GM04504 (cell line): ENCODE results near the gene CTNNA2.

Source experiments
- DNase-seq: peaks from one replicate; pipeline ENCODE4 v3.0.0-alpha.2; 2012; ENCODE audit warnings: low read depth

The CTNNA2 gene

GRCh38 chr2:80482276-80482675 is 969.4 kb downstream of the CTNNA2 start:
- no peak for DNase-seq

GRCh38 chr2:80489717-80490116 is 976.9 kb downstream of the CTNNA2 start:
- peak; percentile 28 for DNase-seq

- DNase-seq: no peak
Measured at GRCh38 chr2:80490964-80491363, 978.1 kb downstream of the CTNNA2 start.

DNA sequence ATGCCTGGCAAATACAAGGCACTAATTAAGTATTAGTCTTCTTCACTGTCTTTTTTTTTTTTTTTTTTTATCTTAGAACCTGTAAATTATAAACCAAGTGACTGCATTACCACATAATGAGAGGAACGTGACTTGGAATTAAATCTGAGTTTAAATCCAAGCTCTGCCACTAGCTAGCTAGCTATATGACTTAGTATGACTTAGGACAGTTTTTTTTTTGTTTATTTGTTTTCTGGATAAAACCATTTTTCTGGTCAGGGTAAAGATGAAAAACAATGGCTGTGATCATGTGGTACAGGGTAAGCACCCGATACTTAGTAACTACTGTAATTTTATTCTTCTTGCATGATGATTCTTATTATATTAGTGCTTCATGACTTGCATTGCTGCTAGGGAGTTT is 983.5 kb downstream of the CTNNA2 start:
- no peak for DNase-seq

DNA sequence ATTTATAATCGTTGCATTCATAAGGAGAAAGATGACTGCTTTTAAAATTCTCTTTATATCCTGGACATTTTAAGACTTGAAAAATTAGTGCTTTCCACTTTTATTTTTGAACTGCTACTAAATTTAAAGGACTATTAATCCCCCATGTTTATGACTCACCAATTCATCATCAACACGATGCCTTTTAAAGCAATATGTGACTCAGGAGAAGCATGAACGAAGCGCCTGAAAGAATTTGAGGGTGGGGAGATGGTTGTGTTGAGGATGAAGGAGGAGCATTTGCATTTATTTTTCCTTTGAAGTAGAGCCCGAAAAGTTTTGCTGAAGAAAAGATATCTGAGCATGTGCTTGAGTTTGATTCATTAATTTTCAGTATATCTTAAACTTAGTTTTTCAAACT is 983.9 kb downstream of the CTNNA2 start:
- DNase-seq: peak; percentile 17

GRCh38 chr2:80499095-80499494 is 986.2 kb downstream of the CTNNA2 start:
- DNase-seq: peak; percentile 31

DNA sequence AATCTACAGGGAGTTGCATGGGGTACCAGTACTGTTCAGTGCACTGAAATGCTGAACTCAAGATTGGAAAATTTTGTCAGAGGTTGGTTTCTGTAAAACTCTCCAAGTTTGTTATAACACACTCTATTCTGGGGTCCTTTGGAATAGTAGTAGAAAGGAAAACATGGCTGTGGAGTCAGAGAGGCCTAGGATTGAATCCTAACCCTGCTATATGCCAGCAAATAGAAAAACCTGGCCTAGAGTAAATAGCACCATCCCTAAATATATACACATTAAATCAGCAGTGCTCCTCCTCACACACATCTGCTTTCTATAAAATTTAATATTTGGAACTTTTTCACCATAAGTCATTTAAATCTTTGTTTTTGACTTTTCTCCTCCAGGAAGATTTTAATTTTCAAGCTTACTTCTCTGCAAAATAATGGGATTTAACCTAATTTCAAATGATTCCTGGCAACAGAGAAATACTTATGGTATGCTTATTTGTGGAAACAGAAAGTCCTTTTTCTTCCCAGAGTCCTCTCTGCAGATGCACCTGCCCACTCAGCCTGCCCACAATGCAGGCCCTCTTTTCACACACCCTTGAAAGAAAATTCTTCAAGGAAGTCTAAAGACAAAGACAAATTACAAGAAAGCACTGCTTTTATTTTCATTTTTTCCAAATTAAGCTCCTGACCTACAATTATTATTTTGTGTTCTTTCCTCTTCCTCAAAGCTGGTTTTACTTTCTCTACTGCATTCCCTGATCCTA is 989.2 kb downstream of the CTNNA2 start:
- no peak for DNase-seq

DNA sequence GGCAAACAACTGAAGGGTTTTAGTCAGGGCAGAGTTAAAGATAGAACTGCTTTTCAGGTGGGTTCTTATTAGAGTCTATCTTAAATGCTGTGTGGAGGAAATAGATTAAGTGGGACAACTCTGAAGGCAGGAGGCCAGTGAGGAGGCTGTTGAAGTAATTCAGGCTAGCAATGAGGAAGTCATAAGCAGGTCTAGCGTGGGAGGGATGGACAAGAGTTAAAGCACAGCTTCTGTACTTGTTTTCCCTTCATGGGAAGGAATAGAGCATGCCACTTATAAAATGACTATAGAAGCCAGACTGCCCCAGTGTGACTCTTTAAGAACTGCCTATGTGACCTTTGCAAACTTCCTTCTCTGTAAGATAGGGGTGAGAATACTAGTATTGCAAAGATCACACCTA is 993.7 kb downstream of the CTNNA2 start:
- DNase-seq: no peak

DNA sequence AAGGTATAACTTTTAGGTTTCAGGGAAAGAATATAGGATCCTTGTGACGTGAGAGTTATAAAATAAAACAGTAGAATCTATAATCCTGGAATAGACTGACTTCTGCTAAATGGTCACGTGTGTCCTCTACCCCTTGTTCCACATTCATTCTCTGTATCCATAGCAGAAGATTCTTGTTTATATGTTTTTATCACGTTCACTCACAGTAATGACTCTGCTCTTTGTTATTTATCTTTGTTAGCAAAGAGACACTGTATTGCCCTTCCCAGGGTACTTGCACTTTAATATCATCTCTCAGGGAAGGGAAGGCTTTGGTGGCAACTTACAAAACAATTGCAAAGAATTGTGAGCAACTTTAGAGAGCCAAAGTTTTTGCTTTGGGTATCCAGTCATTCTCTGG is 997.9 kb downstream of the CTNNA2 start:
- DNase-seq: no peak

DNA sequence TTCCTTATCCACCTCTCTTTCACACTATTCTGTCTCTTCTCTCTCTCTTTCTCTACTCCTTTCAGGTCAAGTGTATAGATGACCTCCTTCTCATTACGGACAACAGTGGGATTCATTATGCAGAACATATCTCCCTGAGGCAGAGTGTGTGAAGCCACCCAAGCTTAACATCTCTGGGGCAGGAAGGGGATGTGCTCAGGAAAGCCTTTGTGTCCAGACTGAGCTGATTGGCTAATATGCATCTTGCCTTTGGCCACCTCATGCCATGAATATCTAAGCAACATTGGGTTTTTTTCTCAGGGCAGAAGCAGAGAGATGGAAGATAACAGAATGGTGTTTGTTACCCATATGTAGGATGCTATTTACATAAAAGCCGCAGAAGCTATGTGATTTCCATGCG is 1003.1 kb downstream of the CTNNA2 start:
- no peak for DNase-seq

- DNase-seq: no peak
Measured at GRCh38 chr2:80517316-80517715, 1004.5 kb downstream of the CTNNA2 start.

DNA sequence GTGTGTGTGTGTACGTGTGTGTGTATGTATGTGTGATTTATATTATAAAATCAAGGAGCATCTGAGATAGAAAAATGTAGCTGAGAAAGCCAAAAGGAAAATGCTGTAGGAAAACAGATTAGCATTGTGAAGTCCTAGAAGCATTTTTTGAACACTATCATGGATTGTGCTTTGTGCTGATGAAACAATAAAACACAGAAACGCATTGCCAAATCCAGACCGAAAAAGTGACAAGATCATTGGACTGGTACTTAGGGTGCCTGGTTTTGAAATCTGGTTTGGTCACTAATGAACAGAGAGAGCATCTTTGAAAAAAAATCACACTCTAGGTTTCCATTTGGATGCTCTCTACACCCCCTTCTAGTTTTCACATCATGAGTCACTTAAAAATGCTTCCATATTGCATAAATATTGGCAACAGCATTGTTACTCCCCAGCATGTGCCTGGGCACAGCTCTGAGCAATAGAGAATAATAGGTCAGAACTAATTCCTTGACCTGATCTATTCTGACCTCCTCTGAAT is 1006.3 kb downstream of the CTNNA2 start:
- no peak for DNase-seq

GRCh38 chr2:80519699-80520291 is 1006.9 kb downstream of the CTNNA2 start:
- no peak for DNase-seq

DNA sequence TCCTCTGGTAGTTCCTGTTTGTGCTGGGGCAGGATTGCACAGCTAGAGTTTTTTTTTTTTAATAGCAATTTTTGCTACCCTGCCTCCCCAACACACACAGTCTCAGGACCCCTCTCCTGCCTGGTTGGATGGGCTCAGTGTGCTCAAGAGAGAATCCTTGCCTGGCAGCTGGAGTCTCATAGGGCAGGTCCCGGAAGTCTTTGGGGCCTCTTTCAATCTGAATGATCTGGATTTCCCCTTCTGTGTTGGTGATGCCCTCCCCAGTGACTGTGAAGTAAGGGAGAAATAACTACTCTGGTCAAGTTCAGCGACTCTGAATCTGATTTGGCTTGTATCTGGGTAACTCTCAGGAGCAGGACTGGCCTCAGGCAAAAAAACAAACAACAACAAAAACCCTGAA is 1012.3 kb downstream of the CTNNA2 start:
- DNase-seq: no peak

- no peak for DNase-seq
Measured at GRCh38 chr2:80527119-80527518, 1014.3 kb downstream of the CTNNA2 start.

DNA sequence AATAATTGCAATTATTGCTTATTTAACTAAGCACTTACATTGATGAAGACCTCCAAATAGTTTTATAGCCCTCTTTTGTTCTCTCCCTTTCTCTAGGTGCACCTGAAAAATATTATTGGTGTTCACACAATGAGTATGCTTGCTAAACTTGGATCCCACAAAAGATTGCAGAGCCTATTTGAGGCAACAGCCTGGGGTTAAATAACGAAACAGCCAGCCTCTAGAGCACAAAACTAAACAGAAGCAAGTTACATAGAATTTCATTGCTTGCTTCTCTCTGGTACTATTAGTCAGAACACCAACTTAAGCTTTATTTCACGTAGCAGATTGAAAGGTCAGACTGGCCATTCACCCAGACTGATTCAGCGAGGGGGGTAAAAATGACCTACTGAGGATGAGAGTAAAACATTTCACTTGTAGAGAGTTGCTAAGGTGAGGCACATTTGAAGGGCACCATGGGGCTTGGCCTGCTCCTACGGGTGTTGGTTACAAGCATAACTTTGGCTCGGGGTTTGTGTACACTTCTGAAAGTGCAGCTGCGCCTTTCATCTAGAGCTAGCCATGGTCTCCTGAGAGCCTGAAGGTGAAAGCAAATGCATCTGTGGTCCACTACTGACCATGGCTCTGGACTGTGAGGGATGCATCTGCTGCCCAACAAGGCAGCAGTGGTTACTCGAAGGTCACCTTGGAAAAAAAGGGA is 1016.8 kb downstream of the CTNNA2 start:
- no peak for DNase-seq

- no peak for DNase-seq
Measured at GRCh38 chr2:80530442-80531064, 1017.7 kb downstream of the CTNNA2 start.

- DNase-seq: no peak
Measured at GRCh38 chr2:80531319-80531718, 1018.5 kb downstream of the CTNNA2 start.

- DNase-seq: no peak
Measured at GRCh38 chr2:80545420-80546210, 1032.8 kb downstream of the CTNNA2 start.

DNA sequence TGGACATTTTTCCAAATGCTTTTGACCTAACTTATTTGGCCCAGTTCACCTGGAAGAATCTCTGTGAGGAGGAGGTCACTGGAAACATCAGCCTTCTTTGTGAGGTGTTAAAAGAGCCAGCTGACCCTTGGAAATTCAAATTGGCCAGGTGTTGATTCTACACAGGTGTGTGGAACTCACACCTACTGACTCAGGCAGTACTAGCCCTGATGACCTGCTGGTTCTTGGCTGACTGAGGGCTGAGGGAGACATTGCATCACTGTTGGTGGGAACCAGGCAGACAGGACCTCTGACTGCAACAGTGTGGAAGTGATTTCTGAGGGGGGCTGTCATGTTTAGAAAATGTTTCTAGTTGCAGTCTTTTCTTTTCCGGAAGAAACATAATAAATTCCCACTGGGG is 1033.9 kb downstream of the CTNNA2 start:
- DNase-seq: no peak

- DNase-seq: no peak
Measured at GRCh38 chr2:80547344-80547743, 1034.5 kb downstream of the CTNNA2 start.

DNA sequence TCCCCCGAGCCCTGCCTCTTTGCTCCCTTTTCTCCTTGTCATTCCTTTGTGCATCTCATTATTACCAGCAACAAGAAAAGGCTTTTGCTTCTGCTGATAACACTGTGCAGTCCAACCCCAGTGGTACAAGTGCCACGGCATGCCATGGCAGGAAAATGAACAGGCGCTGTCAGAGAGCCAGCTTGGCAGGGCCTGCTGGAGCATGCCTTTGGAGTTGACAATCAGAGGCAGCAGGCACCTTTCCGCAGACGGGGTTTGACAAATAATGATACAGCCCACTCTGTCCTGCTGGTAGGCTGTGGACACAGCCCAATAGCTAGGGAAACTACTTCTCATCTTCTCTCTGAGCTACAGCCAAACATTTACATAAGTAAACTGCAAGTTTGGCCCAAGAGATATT is 1035.6 kb downstream of the CTNNA2 start:
- no peak for DNase-seq
